ENCODE measurements around the gene PRKCZ.

PRKCZ gene

GRCh38 chr1:2032737-2033136 lies 17.5 kb upstream of the PRKCZ start:
- Histone ChIP-seq H3K27me3 (peaks cover 0 to 92% of the 10 kb centered on the region in 2 donors), H3K4me1 (no peaks in the 10 kb centered on the region), H3K9me3 (no peaks in the 10 kb centered on the region), H3K4me3 (no peak overlapping the region), H3K36me3 (no peaks in the 10 kb centered on the region), H3K27ac (no peak overlapping the region)
- no peak for DNase-seq
- no peak for TF ChIP-seq CTCF (IDR thresholded peaks at IDR 0.05)
- intact Hi-C loops (cut with DNase I; ENCODE audit: low total_unique reads) = loop anchor here (5.0 kb wide), 1 partner anchor 90 kb away; no protein-coding TSS in a partner anchor

GRCh38 chr1:2033165-2033564 lies 17.0 kb upstream of the PRKCZ start:
- H3K4me1 ChIP-seq = no peaks in the 10 kb centered on the region
- H3K27ac ChIP-seq = no peak overlapping the region
- no peak for DNase-seq
- H3K36me3 ChIP-seq = no peaks in the 10 kb centered on the region
- peaks cover 0 to 90% of the 10 kb centered on the region in 2 donors for H3K27me3 ChIP-seq
- H3K4me3 ChIP-seq = no peak overlapping the region
- TF ChIP-seq CTCF (IDR thresholded peaks at IDR 0.05) = no peak
- intact Hi-C loops (cut with DNase I; ENCODE audit: low total_unique reads) = loop anchor here (5.0 kb wide), 1 partner anchor 91 kb away; no protein-coding TSS in a partner anchor
- peaks cover 0 to 3% (median 2%) of the 10 kb centered on the region in 3 donors for H3K9me3 ChIP-seq

- no peak for TF ChIP-seq CTCF (IDR thresholded peaks at IDR 0.05)
- peaks cover 0 to 7% (median 6%) of the 10 kb centered on the region in 3 donors for H3K9me3 ChIP-seq
- no peak overlapping the region for H3K27ac ChIP-seq
- DNase-seq = no peak
- H3K27me3 ChIP-seq = peaks cover 0 to 90% of the 10 kb centered on the region in 2 donors
- H3K36me3 ChIP-seq = no peaks in the 10 kb centered on the region
- no peak overlapping the region for H3K4me3 ChIP-seq
- intact Hi-C loops (cut with DNase I; ENCODE audit: low total_unique reads) = no loop called here
- H3K4me1 ChIP-seq = no peaks in the 10 kb centered on the region
These were observed 13.9 kb upstream of the PRKCZ start for GRCh38 chr1:2036287-2036686.

- no peak for DNase-seq
- Histone ChIP-seq H3K4me3 (no peak overlapping the region), H3K36me3 (no peaks in the 10 kb centered on the region), H3K9me3 (peaks cover 0 to 7% (median 6%) of the 10 kb centered on the region in 3 donors), H3K27ac (no peak overlapping the region), H3K27me3 (peaks cover 0 to 89% of the 10 kb centered on the region in 2 donors), H3K4me1 (no peaks in the 10 kb centered on the region)
- TF ChIP-seq CTCF (IDR thresholded peaks at IDR 0.05) = no peak
- intact Hi-C loops (cut with DNase I; ENCODE audit: low total_unique reads) = no loop called here
These were observed 12.8 kb upstream of the PRKCZ start for GRCh38 chr1:2037314-2037979.

GRCh38 chr1:2038229-2038628 lies 12.0 kb upstream of the PRKCZ start:
- intact Hi-C loops (cut with DNase I; ENCODE audit: low total_unique reads) = no loop called here
- Histone ChIP-seq H3K27ac (no peak overlapping the region), H3K27me3 (peaks cover 0 to 86% of the 10 kb centered on the region in 2 donors), H3K9me3 (peaks cover 0 to 7% (median 6%) of the 10 kb centered on the region in 3 donors), H3K4me1 (no peaks in the 10 kb centered on the region), H3K36me3 (no peaks in the 10 kb centered on the region), H3K4me3 (no peak overlapping the region)
- no peak for DNase-seq
- TF ChIP-seq CTCF (IDR thresholded peaks at IDR 0.05) = no peak
